ENCODE data around the gene ZFYVE28.

Gene ZFYVE28

GRCh38 chr4:2350982-2351381, 67.5 kb downstream of the ZFYVE28 start:
- no peak for DNase-seq

- no peak for DNase-seq
These were observed 69.7 kb downstream of the ZFYVE28 start for GRCh38 chr4:2348786-2349185.

- DNase-seq, result no peak
These were observed 71.3 kb downstream of the ZFYVE28 start for GRCh38 chr4:2347190-2347589.

DNA sequence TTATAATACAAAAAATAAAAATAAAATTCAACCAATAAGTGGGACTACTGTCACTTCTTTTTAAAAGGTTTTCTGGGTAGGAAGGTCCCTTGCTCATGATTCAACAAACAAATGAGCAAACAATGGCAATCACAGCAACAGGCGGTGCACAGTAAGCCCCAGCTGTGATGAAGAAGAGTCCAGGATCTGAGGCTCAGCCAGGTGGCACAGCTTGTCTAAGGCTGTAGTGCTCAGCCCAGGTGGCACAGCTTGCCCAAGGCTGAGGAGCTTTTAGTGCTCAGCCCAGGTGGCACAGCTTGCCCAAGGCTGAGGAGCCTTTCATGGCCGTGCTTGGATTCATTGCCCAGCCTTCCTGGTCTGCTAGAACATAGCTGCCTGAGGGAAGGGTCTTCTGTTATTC, 75.0 kb downstream of the ZFYVE28 start:
- no peak for DNase-seq

DNA sequence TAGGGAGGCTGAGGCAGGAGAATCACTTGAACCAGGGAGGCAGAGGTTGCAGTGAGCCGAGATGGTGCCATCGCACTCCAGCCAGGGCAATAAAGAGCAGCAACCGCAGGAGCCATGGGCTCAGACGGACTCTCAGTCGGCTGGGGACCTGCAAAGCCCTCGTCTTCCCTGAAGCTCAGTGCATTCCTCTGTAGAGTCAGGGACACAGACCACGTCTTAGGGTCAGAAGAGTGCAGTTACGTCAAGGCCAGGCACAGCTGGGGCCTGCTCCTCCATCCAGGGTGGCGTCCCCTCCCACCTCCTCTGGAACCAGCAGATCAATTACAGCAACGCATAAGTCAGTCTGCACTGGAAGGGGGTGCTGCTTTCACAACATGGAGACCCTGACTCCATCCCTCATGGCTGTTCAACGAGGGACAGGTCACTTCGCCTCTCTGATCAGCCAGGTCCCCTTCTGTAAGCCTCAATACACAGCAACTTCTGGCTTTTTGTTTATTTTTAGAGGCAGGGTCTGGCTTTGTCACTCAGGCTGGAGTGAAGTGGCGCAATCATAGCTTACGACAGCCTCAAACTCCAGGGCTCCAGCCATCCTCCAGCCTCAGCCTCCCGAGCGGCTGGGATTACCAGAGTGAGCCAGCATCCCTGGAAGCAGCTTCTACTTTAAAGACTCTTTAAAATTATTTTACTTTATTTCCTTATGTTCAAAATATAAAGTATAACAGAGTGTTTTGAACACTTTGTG, 76.4 kb downstream of the ZFYVE28 start:
- no peak for DNase-seq

GRCh38 chr4:2341261-2341841, 77.1 kb downstream of the ZFYVE28 start:
- DNase-seq, result no peak

GRCh38 chr4:2340272-2341061, 78.0 kb downstream of the ZFYVE28 start:
- DNase-seq, result no peak

- DNase-seq, result no peak
These were observed 78.8 kb downstream of the ZFYVE28 start for GRCh38 chr4:2339458-2340271.

DNA sequence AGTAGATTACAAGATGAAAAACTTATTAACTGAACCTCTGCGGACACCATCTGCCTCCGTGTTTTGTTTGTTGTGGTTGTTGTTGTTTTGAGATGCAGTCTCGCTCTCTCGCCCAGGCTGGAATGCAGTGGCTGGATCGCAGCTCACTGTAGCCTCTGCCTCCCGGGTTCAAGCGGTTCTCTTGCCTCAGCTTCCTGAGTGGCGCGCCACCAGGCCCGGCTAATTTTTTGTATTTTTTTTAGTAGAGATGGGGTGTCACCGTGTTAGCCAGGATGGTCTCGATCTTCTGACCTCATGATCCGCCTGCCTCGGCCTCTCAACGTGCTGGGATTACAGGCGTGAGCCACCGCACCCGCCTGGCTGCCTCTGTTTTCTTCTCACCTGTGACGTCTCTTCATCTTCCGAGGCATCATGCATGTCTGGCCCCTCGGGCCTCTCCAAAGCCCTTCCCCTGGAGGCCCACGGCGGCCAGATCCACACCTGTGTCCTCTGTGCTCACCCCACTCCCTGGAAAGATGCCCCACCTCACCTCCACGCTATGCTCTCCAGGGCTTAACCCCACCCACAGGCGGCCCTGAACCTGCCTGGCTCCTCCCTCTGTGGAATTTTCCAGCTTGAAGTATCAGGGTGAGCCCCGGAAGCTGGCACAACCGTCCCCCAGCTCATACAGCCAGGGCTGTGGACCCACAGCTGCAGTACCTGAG, 79.5 kb downstream of the ZFYVE28 start:
- no peak for DNase-seq

GRCh38 chr4:2337896-2338295, 80.5 kb downstream of the ZFYVE28 start:
- no peak for DNase-seq

DNA sequence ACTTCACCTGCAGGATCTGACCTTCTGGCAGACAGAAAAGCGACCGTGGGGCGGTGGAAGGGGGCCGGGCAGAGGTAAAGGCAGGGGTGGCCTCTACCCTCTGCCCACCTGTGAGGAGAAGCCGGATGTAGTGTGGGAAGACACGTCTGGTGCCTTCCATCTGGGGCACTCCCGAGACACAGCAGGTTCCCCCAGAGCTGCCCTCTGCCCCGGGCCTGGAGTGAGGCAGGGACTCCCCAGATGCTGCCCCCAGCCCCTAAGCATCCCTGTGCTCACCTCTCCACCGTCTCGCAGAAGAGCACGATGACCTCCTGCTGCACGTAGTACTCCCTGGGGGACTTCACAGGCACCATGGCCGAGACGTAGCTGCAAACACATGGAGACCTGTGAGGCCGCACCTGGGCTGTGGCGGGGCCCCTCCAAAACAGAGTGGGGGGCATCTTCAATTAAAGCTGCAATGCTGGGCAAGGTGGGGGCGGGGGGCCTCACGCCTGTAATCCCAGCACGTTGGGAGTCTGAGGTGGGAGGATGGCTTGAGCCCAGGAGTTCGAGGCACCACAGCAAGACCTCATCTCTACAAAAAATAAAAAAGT, 81.2 kb downstream of the ZFYVE28 start:
- no peak for DNase-seq

GRCh38 chr4:2336659-2337058, 81.8 kb downstream of the ZFYVE28 start:
- no peak for DNase-seq

GRCh38 chr4:2335729-2336101, 82.7 kb downstream of the ZFYVE28 start:
- no peak for DNase-seq

DNA sequence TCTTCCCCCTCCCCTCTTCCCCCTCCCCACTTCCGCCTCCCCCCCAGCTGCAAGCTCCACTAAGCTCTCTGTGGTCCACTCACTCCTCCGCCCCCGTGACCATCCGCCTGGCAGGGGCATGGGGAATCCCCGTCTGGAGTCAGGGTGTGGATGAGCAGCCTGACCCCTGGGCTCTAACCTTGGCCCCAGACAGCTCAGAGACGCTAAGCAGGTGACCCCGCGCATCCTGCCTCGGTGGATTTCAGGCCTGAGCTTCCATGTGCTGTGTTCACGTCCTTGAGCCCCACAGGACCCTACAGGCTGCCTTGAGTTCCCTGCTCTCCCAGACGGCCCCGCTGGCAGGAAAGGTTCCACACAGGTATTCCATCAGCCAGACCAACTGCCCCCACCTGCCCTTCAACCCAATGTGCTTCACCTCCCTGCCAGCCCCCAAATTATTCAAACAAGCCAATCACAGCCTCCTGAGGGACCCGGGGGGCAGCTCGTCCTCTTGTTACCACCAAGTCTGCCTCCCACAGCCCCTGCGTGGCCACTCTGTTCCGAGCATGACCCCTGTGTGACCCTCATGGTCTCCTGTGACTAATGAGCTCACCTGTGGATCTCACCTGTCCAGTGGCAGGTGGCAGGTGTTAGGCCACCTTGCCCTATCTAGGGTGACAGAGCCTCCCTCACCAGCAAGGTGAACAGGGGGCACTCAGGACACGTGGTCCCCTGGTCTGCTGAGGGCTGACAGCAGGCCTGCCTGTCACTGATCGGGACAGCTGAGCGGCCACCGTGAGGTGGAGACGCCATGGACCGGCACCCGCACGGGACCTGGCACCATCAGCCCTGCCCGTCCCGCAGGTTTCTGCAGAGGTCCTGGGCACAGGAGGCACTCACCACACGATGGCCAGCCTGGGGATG, 83.4 kb downstream of the ZFYVE28 start:
- no peak for DNase-seq

GRCh38 chr4:2333916-2334644, 84.4 kb downstream of the ZFYVE28 start:
- DNase-seq, result no peak

DNA sequence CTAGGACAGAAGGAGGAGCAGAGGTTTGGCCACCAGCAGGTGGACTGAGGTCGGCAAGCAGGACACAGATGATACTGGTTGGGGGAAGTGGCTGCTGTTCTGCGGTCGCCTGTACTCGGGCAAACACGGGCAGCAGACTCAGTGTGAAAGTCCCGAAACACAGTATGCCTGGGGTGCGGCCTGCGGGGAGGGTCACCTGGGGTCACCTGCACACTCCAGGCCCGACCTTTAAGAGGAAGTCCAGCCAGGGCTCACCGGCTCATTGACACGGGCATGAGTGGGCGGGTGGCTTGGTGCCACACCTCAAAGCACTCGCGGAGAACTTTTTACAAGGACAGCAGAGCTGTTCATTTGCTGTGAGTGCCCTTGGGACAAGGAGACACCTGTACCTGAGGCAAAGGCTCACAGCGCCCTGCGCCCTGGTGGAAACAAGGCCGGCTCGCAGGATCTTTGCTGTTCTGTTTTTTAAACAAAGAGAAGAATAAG, 85.0 kb downstream of the ZFYVE28 start:
- no peak for DNase-seq

- no peak for DNase-seq
These were observed 85.5 kb downstream of the ZFYVE28 start for GRCh38 chr4:2332976-2333319.

DNA sequence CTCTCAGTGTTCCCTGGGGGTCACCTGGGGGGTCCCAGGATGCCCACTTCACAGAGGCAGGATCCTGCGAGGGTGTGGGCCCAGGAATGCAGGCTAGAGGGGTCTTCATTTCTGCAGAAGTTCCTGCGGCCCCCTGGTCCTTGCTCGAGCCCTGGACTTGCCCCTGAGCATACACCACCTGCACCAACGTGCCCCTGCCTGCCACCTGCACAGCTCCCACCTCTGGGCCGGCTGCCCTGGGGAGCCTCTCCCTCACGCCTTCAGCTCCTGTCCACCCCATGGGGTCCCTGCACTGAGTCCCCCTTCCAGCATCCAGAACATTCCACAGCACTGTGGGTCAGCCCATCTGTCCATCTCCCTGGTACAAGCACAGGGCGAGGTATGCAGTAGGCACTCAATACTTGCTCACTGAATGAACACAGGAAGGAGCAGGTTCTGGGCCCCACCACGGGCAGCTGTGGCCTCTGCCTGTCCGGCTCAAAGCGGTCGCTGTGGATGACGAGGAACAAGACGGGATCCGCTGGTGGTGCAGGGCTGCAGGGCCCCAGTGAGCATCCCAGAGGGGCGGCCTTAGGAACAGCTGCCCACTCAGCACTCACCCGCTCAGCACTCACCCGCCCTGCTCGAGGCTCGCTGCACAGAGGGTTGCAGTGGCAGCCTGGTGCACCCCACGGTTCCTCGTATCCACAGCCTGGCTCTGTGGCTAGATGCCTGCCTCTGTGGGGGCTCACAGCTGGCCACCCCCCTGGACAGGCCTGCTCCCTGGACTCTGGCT, 86.1 kb downstream of the ZFYVE28 start:
- no peak for DNase-seq

DNA sequence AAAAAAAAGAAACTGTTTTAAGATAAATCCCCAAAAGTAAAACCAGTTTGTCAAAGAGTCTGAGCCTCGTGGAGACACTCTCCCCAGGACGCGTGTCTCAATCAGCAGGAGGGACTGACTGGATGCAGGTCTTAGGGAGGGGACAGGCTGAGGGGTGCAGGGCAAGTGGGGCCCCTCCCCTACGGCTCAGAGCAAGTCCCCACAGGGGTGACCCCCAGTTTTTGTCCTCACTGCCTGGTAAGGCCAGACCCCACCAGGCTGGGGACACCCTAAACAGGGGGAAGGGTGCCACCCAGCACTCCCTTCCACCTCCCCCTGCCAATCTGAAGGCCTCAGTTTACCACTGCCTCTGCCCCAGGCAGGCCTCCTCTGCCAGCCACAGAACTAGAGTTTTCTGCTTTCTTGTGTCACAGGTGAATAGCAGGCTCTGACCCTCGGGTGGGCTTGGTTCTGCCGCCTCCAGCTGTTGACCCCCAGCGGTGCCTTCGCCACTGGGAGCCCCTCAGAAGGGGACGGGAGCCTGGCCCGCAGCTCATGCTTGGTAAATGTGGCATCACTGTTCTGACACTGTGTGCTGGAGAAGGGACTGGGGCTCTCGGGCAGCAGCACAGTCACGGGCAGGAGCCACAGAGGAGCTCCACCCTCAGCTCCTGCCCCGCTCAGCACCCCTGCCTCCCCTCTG, 86.8 kb downstream of the ZFYVE28 start:
- DNase-seq, result no peak

Measured in DMS79 (cell line).